Mammary epithelial cell (primary cell): ENCODE data around the gene ERCC3.
"Not testable (repeated sequence)": the region's sequence is repeated elsewhere in the genome, so short reads cannot be mapped to it uniquely, and the experiment has no call there.

Experiments
- CTCF ChIP-seq, 2 donors: IDR thresholded peaks in 1 of 2; conservative IDR thresholded peaks in 1 of 2; 2 replicates each; pipeline ENCODE4 v1.5.1; 2011 to 2012; ENCODE audit warnings: inconsistent platforms in 2 of 2, low read length in 2 of 2, mild to moderate bottlenecking in 2 of 2, control low read depth in 1 of 2, low read depth in 1 of 2; ENCODE audit not compliant: insufficient read depth in 1 of 2; ENCODE audit errors: extremely low read depth in 1 of 2
- EZH2 ChIP-seq: IDR thresholded peaks from 2 replicates; pipeline ENCODE4 v1.6.1; 2012; ENCODE audit warnings: low read length, inconsistent platforms, borderline replicate concordance

DNA sequence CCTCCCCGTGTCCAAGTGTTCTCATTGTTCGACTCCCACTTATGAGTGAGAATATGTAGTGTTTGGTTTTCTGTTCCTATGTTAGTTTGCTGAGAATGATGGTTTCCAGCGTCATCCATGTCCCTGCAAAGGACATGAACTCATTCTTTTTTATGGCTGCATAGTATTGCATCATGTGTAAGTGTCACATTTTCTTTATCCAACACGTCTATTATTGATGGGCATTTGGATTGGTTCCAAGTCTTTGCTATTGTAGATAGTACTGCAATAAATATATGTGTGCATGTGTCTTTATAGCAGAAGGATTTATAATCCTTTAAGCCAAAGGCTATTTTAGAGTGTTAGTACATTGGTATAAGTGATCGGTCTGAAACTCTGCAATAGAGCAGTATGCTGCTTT, 69.8 kb downstream of the ERCC3 start:
- not testable (repeated sequence) for TF ChIP-seq CTCF (conservative IDR thresholded peaks at IDR 0.05 in 1 of 2, IDR thresholded peaks at IDR 0.05 in 1 of 2; ENCODE audit: extremely low read depth in 1 of 2, insufficient read depth in 1 of 2, low read depth in 1 of 2, low read length in 2 of 2); EZH2
